GM13977 (cell line): ENCODE measurements around the gene TMEM178B.

Experiments
- DNase-seq: peaks from one replicate; pipeline ENCODE4 v3.0.0; 2012; ENCODE audit warnings: low spot score
- CTCF ChIP-seq: IDR thresholded peaks from 2 replicates; pipeline ENCODE4 v1.5.1; 2012; ENCODE audit warnings: mild to moderate bottlenecking, control low read depth; ENCODE audit not compliant: insufficient read depth; ENCODE audit errors: extremely low read depth, missing control alignments
- in situ Hi-C: fragments of 300-500 bp; cut with MboI; formaldehyde crosslinking; loops from one replicate; pipeline ENCODE4 v1.12.0; 2022; ENCODE audit warnings: low sequenced_read_pairs, low pct_unique_long_range_greater_than_20kb, mixed read lengths, inconsistent platforms; ENCODE audit not compliant: unreplicated experiment

Gene TMEM178B

DNA sequence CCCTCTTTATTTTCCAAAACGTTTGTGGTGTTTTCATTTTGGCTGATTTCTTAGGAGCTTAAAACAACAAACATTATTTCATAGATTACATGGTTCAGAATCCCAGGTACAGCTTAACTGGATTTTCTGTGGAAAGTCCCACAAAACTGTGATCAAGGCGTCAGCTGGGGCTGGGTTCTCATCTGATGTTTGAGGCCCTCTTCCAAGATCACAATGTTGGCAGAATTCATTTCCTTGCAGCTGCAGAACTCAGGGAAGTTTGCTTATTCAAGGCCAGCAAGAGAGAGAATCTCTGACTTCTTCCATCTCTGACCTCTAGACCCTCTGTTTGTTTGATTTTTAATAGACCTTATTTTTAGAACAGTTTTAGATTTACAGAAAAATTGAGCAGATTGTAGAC is 368.9 kb downstream of the TMEM178B start:
- no peak for DNase-seq
- in situ Hi-C loops: no loop called here
- TF ChIP-seq CTCF: no peak

- TF ChIP-seq CTCF: no peak
- in situ Hi-C loops: no loop called here
- DNase-seq: no peak
Measured at GRCh38 chr7:141444961-141445360, 371.1 kb downstream of the TMEM178B start.

- no peak for TF ChIP-seq CTCF
- in situ Hi-C loops: no loop called here
- DNase-seq: no peak
Measured at GRCh38 chr7:141451232-141451631, 377.4 kb downstream of the TMEM178B start.

GRCh38 chr7:141452911-141453310 is 379.0 kb downstream of the TMEM178B start:
- in situ Hi-C loops: no loop called here
- no peak for DNase-seq
- TF ChIP-seq CTCF: no peak

DNA sequence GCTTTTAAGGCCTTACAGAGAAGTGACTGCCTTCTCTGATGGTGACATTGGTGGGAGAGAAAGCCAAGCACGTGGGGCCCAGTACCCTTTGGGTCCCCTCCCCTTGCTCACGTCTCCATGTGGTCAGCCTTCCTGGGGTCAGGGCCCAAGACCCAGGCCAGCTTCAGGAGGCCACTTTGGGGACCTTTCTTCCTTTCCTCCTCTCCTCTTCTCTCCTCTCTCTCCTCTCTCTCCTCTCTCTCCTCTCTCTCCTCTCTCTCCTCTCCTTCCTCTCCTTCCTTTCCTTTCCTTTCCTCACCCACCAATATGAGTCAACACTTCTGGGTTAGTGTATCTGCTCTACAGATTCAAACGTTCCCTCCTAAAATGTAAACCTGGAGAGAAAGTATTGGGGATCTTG is 380.5 kb downstream of the TMEM178B start:
- in situ Hi-C loops: no loop called here
- no peak for DNase-seq
- TF ChIP-seq CTCF: no peak

DNA sequence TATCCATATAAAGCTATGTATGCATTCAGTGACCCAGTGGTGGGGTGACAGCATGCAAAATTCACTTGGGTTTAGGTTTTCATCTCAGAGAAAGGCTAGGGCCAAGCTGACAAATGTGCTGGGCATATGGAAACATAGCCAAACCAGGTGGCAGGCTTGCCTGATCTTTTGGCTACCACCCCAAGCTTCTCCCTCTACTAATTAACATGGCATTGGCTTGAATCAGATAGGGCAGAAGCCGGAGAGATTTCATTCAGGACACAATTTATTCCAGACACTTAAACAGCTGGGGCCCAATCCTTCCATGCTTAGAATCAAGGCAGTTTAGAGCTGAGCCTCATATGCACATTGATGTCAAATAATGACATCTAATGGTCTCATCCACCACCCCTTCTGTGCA is 381.9 kb downstream of the TMEM178B start:
- in situ Hi-C loops: no loop called here
- no peak for TF ChIP-seq CTCF
- DNase-seq: no peak

- no peak for DNase-seq
- in situ Hi-C loops: no loop called here
- TF ChIP-seq CTCF: no peak
Measured at GRCh38 chr7:141456298-141456697, 382.4 kb downstream of the TMEM178B start.
